HAP-1 (cell line): ENCODE measurements around the gene TEKT2.

Experiments used
- DNase-seq, 2 experiments: peaks; one replicate each; pipeline ENCODE4 v3.0.0-alpha.2; 2016 to 2020; ENCODE audit warnings: low spot score in 2 of 2
- H3K27me3 ChIP-seq: fragments of 250-450 bp; sonication (Bioruptor Pico); 2 replicates; pipeline ENCODE4 v1.5.1; 2020; ENCODE audit warnings: low read depth, mild to moderate bottlenecking, moderate library complexity
- H3K36me3 ChIP-seq: fragments of 250-450 bp; sonication (Bioruptor Pico); replicated peaks from 2 replicates; pipeline ENCODE4 v1.5.1; 2020; ENCODE audit warnings: mild to moderate bottlenecking
- H3K4me1 ChIP-seq: fragments of 250-450 bp; sonication (Bioruptor Pico); 2 replicates; pipeline ENCODE4 v1.5.1; 2020; ENCODE audit warnings: mild to moderate bottlenecking
- H3K4me3 ChIP-seq: fragments of 250-450 bp; sonication (Bioruptor Pico); 2 replicates; pipeline ENCODE4 v1.5.1; 2020; ENCODE audit warnings: mild to moderate bottlenecking, moderate library complexity
- H3K9me3 ChIP-seq: fragments of 250-450 bp; sonication (Bioruptor Pico); 2 replicates; pipeline ENCODE4 v1.5.1; 2020; ENCODE audit warnings: mild to moderate bottlenecking, moderate library complexity
- in situ Hi-C: fragments of 300-500 bp; cut with MboI; formaldehyde crosslinking; loops from 3 replicates; pipeline ENCODE4 v1.14.3; 2020; ENCODE audit warnings: low sequenced_read_pairs, inconsistent platforms, mixed read lengths

Gene TEKT2

GRCh38 chr1:36123356-36123755, 39.5 kb downstream of the TEKT2 start:
- in situ Hi-C loops = no loop called here
- H3K4me1 ChIP-seq = no peaks in the 10 kb centered on the region

GRCh38 chr1:36124404-36125128, 40.7 kb downstream of the TEKT2 start:
- no peak for DNase-seq
- Histone ChIP-seq H3K27me3 (no peaks in the 10 kb centered on the region), H3K9me3 (no peaks in the 10 kb centered on the region), H3K36me3 (no peaks in the 10 kb centered on the region), H3K4me1 (no peaks in the 10 kb centered on the region), H3K4me3 (no peak overlapping the region)
- in situ Hi-C loops = no loop called here

More at GRCh38 chr1:36123356-36123755, 39.5 kb downstream of the TEKT2 start:
- H3K4me3 ChIP-seq = no peak overlapping the region
- H3K27me3 ChIP-seq = no peaks in the 10 kb centered on the region
- no peak for DNase-seq
- no peaks in the 10 kb centered on the region for H3K9me3 ChIP-seq
- no peaks in the 10 kb centered on the region for H3K36me3 ChIP-seq

GRCh38 chr1:36125129-36125991, 41.5 kb downstream of the TEKT2 start, which contains the start of gene COL8A2:
Gene COL8A2 (minus strand): TSS chr1:36125222. CDS start chr1:36100242, 24,980 bp downstream.
- no peaks in the 10 kb centered on the region for H3K9me3 ChIP-seq
- H3K36me3 ChIP-seq = no peaks in the 10 kb centered on the region
- H3K4me1 ChIP-seq = no peaks in the 10 kb centered on the region
- no peak within 1 kb of the TSS for H3K4me3 ChIP-seq
- H3K27me3 ChIP-seq = no peaks in the 10 kb centered on the region
- no peak for DNase-seq
- in situ Hi-C loops = no loop called here

- in situ Hi-C loops = no loop called here
- Histone ChIP-seq H3K4me3 (no peak overlapping the region), H3K9me3 (no peaks in the 10 kb centered on the region), H3K36me3 (no peaks in the 10 kb centered on the region), H3K27me3 (no peaks in the 10 kb centered on the region), H3K4me1 (no peaks in the 10 kb centered on the region)
- DNase-seq = no peak
Observed at GRCh38 chr1:36126005-36126716, 42.3 kb downstream of the TEKT2 start.

GRCh38 chr1:36126797-36127500, 43.1 kb downstream of the TEKT2 start:
- in situ Hi-C loops = no loop called here
- Histone ChIP-seq H3K9me3 (no peaks in the 10 kb centered on the region), H3K27me3 (no peaks in the 10 kb centered on the region), H3K36me3 (no peaks in the 10 kb centered on the region), H3K4me1 (no peaks in the 10 kb centered on the region), H3K4me3 (no peak overlapping the region)
- DNase-seq = no peak

- in situ Hi-C loops = no loop called here
- H3K36me3 ChIP-seq = no peaks in the 10 kb centered on the region
- no peaks in the 10 kb centered on the region for H3K4me1 ChIP-seq
- H3K27me3 ChIP-seq = no peaks in the 10 kb centered on the region
- H3K9me3 ChIP-seq = no peaks in the 10 kb centered on the region
- H3K4me3 ChIP-seq = no peak overlapping the region
- DNase-seq = no peak
Observed at GRCh38 chr1:36128126-36128904, 44.4 kb downstream of the TEKT2 start.

- Histone ChIP-seq H3K4me3 (no peak overlapping the region), H3K27me3 (no peaks in the 10 kb centered on the region), H3K4me1 (no peaks in the 10 kb centered on the region), H3K9me3 (no peaks in the 10 kb centered on the region), H3K36me3 (no peaks in the 10 kb centered on the region)
- in situ Hi-C loops = no loop called here
- DNase-seq = no peak
Observed at GRCh38 chr1:36128905-36129206, 45.0 kb downstream of the TEKT2 start.

- H3K36me3 ChIP-seq = peaks cover 8% of the 10 kb centered on the region; the same call in 1 of the 2 replicates
- H3K4me1 ChIP-seq = no peaks in the 10 kb centered on the region
- H3K9me3 ChIP-seq = no peaks in the 10 kb centered on the region
- DNase-seq = no peak
- no peak overlapping the region for H3K4me3 ChIP-seq
- H3K27me3 ChIP-seq = no peaks in the 10 kb centered on the region
- in situ Hi-C loops = no loop called here
Observed at GRCh38 chr1:36132029-36132428, 48.1 kb downstream of the TEKT2 start.

GRCh38 chr1:36133484-36133883, 49.6 kb downstream of the TEKT2 start:
- Histone ChIP-seq H3K27me3 (no peaks in the 10 kb centered on the region), H3K9me3 (no peaks in the 10 kb centered on the region), H3K4me3 (no peak overlapping the region), H3K36me3 (peaks cover 19% of the 10 kb centered on the region), H3K4me1 (no peaks in the 10 kb centered on the region)
- no peak for DNase-seq
- in situ Hi-C loops = no loop called here

GRCh38 chr1:36134031-36134430, 50.1 kb downstream of the TEKT2 start:
- no peaks in the 10 kb centered on the region for H3K9me3 ChIP-seq
- H3K27me3 ChIP-seq = no peaks in the 10 kb centered on the region
- peaks cover 20% of the 10 kb centered on the region for H3K36me3 ChIP-seq
- in situ Hi-C loops = no loop called here
- no peak for DNase-seq
- H3K4me1 ChIP-seq = no peaks in the 10 kb centered on the region
- H3K4me3 ChIP-seq = no peak overlapping the region

GRCh38 chr1:36134505-36135329, 50.8 kb downstream of the TEKT2 start:
- no peaks in the 10 kb centered on the region for H3K4me1 ChIP-seq
- DNase-seq = peak; percentile 23 to 81

GRCh38 chr1:36135330-36135667, 51.4 kb downstream of the TEKT2 start:
- in situ Hi-C loops = no loop called here
- H3K36me3 ChIP-seq = peaks cover 30% of the 10 kb centered on the region
- no peaks in the 10 kb centered on the region for H3K27me3 ChIP-seq
- no peak for DNase-seq
- H3K9me3 ChIP-seq = no peaks in the 10 kb centered on the region
- H3K4me1 ChIP-seq = no peaks in the 10 kb centered on the region
- no peak overlapping the region for H3K4me3 ChIP-seq

More at GRCh38 chr1:36134505-36135329, 50.8 kb downstream of the TEKT2 start:
- no peaks in the 10 kb centered on the region for H3K27me3 ChIP-seq
- H3K9me3 ChIP-seq = no peaks in the 10 kb centered on the region
- in situ Hi-C loops = no loop called here
- H3K36me3 ChIP-seq = peaks cover 26% of the 10 kb centered on the region
- no peak overlapping the region for H3K4me3 ChIP-seq
